ENCODE measurements around the gene CALR. TPM values are rescaled to one million over a fixed set of nuclear protein-coding genes. Genes with fewer than 3 reads are reported as not detected.

Gene CALR
- 1,316 and 1,334 TPM in 2 replicates for polyA plus RNA-seq (2012; rRNA removed)
- 1,211 and 1,253 TPM in 2 replicates for polyA plus RNA-seq (2012; cell fraction: cytosol; rRNA removed)
- polyA plus RNA-seq (2012; cell fraction: nucleus; rRNA removed): 904 and 910 TPM in 2 replicates

DNA sequence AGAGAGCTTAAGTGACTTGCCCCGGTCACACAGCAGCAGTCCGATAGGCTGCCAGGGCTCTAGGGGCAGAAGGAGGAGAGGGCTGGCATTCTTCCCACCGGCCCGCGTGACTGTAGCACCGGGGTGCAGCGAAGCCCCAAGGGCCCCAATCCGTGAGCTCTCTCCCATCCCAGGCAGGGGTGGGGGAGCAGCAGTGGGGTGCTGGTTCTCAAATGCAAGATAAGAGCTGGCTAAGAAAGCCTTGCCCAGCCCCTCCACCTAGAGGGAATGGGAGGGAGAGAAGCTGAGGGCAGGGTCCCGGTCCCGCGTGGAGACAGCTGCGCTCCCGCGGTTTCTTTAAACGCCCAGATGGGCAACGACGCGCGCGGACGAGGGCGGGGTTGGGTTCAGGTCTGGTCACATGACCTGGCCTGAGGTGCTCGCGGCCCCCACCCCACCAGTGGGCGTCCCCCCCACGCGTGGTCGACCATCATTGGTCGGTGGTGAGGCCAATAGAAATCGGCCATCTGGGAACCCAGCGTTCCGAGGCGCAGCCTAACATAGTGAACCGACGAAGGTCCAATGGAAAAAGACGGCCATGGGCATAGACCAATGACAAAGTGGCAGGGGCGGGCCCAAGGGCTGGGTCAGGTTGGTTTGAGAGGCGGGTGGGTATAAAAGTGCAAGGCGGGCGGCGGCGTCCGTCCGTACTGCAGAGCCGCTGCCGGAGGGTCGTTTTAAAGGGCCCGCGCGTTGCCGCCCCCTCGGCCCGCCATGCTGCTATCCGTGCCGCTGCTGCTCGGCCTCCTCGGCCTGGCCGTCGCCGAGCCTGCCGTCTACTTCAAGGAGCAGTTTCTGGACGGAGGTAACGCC is at the start of gene CALR:
TSS of gene CALR (plus strand) at position 683 of the 852 bp plus-strand sequence. CDS start at position 754, 71 bp downstream.
- Histone ChIP-seq H4K20me1 (ENCODE audit: insufficient read depth) (peaks cover 29% of the 10 kb centered on the region), H3K36me3 (replicated peaks in 1 of 2; ENCODE audit: control insufficient read depth in 1 of 2, insufficient read depth in 2 of 2, low read length in 1 of 2) (peaks cover 18 to 40% of the 10 kb centered on the region in 2 experiments), H3K9ac (peak within 1 kb of the TSS; percentile 98), H3K4me1 (ENCODE audit: control insufficient read depth in 1 of 2, insufficient read depth in 2 of 2, low read depth in 1 of 2, low read length in 1 of 2) (peaks cover 19 to 31% of the 10 kb centered on the region in 2 experiments; a peak in 3 of 4 replicates), H3K79me2 (ENCODE audit: insufficient read depth) (peaks cover 51% of the 10 kb centered on the region), H3K27me3 (ENCODE audit: insufficient read depth) (no peaks in the 10 kb centered on the region), H3K4me2 (peak within 1 kb of the TSS; percentile 97), H2AFZ (ENCODE audit: low read depth) (peak within 1 kb of the TSS; percentile 73), H3K9me3 (no peaks in the 10 kb centered on the region), H3F3A (replicated peaks; ENCODE audit: insufficient read depth) (peaks cover 42% of the 10 kb centered on the region), H3K4me3 (ENCODE audit: low read depth in 2 of 2, low read length in 1 of 2) (peak within 1 kb of the TSS; percentile 89 to 97), H3K27ac (ENCODE audit: low read depth in 2 of 2, low read length in 1 of 2) (peak within 1 kb of the TSS; percentile 71 to 83), H3K9me2 (no peaks in the 10 kb centered on the region)
- CTCF ChIA-PET: interaction anchor here (0.8 to 1.8 kb wide), 4 partner anchors 13 to 104 kb away, joined by 3 to 9 read pairs (median 3); partner anchors contain the start of gene RTBDN
- DNase-seq: peak; percentile 96
- under 1% methylated on average over 37 of the region's 63 CpGs for WGBS (ENCODE audit: low lambda C conversion rate)
- POLR2A ChIA-PET: interaction anchor here (0.8 to 3.3 kb wide), 13 partner anchors 8 to 153 kb away, joined by 3 to 16 read pairs (median 5); partner anchors contain the start of genes DNASE2, GCDH, RAD23A and RTBDN
- TF ChIP-seq RFX5 (IDR thresholded peaks at IDR 0.05; ENCODE audit: low read length) (peak; percentile 75), MXI1 (IDR thresholded peaks at IDR 0.05; ENCODE audit: low read depth, low read length) (peak; percentile 88; the same call in 1 of the 2 replicates), POLR2AphosphoS5 (IDR thresholded peaks at IDR 0.05; ENCODE audit: low read depth, low read length) (peak; percentile 99), RCOR1 (IDR thresholded peaks at IDR 0.05; ENCODE audit: low read length) (peak; percentile 91), ELF1 (IDR thresholded peaks at IDR 0.05) (no peak; the same call in 1 of the 2 replicates), CHD2 (IDR thresholded peaks at IDR 0.05; ENCODE audit: low read length, partially characterized antibody) (peak; percentile 94), EZH2phosphoT487 (IDR thresholded peaks at IDR 0.05; ENCODE audit: borderline replicate concordance, low read depth) (no peak), TEAD4 (IDR thresholded peaks at IDR 0.05; ENCODE audit: borderline replicate concordance, insufficient read depth) (no peak), RXRA (IDR thresholded peaks at IDR 0.05; ENCODE audit: borderline replicate concordance, low read depth) (no peak), RAD21 (IDR thresholded peaks at IDR 0.05; ENCODE audit: low read length) (no peak), NFIC (IDR thresholded peaks at IDR 0.05; ENCODE audit: borderline replicate concordance) (no peak; the same call in 1 of the 2 replicates), EP300 (IDR thresholded peaks at IDR 0.05; ENCODE audit: borderline replicate concordance in 1 of 2, low read depth in 1 of 2, low read length in 1 of 2) (no peak), FOSL2 (IDR thresholded peaks at IDR 0.05; ENCODE audit: borderline replicate concordance, low read depth) (no peak), FOXM1 (IDR thresholded peaks at IDR 0.05; ENCODE audit: low read depth) (no peak), TCF12 (IDR thresholded peaks at IDR 0.05) (0 out of 2 replicates have a peak, but pooled peaks have one; percentile 15), YY1 (IDR thresholded peaks at IDR 0.05; ENCODE audit: low read depth) (peak; percentile 52; the same call in 1 of the 2 replicates)
- TF ChIP-seq, protein P1, sequence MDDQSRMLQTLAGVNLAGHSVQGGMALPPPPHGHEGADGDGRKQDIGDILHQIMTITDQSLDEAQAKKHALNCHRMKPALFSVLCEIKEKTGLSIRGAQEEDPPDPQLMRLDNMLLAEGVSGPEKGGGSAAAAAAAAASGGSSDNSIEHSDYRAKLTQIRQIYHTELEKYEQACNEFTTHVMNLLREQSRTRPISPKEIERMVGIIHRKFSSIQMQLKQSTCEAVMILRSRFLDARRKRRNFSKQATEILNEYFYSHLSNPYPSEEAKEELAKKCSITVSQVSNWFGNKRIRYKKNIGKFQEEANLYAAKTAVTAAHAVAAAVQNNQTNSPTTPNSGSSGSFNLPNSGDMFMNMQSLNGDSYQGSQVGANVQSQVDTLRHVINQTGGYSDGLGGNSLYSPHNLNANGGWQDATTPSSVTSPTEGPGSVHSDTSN (IDR thresholded peaks at IDR 0.05): peak; percentile 97
- TF ChIP-seq, protein P2, sequence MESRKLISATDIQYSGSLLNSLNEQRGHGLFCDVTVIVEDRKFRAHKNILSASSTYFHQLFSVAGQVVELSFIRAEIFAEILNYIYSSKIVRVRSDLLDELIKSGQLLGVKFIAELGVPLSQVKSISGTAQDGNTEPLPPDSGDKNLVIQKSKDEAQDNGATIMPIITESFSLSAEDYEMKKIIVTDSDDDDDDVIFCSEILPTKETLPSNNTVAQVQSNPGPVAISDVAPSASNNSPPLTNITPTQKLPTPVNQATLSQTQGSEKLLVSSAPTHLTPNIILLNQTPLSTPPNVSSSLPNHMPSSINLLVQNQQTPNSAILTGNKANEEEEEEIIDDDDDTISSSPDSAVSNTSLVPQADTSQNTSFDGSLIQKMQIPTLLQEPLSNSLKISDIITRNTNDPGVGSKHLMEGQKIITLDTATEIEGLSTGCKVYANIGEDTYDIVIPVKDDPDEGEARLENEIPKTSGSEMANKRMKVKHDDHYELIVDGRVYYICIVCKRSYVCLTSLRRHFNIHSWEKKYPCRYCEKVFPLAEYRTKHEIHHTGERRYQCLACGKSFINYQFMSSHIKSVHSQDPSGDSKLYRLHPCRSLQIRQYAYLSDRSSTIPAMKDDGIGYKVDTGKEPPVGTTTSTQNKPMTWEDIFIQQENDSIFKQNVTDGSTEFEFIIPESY (IDR thresholded peaks at IDR 0.05; ENCODE audit: borderline replicate concordance, low read depth): no peak
- TF ChIP-seq, protein P3, sequence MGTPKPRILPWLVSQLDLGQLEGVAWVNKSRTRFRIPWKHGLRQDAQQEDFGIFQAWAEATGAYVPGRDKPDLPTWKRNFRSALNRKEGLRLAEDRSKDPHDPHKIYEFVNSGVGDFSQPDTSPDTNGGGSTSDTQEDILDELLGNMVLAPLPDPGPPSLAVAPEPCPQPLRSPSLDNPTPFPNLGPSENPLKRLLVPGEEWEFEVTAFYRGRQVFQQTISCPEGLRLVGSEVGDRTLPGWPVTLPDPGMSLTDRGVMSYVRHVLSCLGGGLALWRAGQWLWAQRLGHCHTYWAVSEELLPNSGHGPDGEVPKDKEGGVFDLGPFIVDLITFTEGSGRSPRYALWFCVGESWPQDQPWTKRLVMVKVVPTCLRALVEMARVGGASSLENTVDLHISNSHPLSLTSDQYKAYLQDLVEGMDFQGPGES (IDR thresholded peaks at IDR 0.05; ENCODE audit: low read depth, low read length): peak; percentile 91
- TF ChIP-seq, protein P4, sequence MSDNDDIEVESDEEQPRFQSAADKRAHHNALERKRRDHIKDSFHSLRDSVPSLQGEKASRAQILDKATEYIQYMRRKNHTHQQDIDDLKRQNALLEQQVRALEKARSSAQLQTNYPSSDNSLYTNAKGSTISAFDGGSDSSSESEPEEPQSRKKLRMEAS (IDR thresholded peaks at IDR 0.05; ENCODE audit: low read depth): peak; percentile 85
- TF ChIP-seq, protein P5, sequence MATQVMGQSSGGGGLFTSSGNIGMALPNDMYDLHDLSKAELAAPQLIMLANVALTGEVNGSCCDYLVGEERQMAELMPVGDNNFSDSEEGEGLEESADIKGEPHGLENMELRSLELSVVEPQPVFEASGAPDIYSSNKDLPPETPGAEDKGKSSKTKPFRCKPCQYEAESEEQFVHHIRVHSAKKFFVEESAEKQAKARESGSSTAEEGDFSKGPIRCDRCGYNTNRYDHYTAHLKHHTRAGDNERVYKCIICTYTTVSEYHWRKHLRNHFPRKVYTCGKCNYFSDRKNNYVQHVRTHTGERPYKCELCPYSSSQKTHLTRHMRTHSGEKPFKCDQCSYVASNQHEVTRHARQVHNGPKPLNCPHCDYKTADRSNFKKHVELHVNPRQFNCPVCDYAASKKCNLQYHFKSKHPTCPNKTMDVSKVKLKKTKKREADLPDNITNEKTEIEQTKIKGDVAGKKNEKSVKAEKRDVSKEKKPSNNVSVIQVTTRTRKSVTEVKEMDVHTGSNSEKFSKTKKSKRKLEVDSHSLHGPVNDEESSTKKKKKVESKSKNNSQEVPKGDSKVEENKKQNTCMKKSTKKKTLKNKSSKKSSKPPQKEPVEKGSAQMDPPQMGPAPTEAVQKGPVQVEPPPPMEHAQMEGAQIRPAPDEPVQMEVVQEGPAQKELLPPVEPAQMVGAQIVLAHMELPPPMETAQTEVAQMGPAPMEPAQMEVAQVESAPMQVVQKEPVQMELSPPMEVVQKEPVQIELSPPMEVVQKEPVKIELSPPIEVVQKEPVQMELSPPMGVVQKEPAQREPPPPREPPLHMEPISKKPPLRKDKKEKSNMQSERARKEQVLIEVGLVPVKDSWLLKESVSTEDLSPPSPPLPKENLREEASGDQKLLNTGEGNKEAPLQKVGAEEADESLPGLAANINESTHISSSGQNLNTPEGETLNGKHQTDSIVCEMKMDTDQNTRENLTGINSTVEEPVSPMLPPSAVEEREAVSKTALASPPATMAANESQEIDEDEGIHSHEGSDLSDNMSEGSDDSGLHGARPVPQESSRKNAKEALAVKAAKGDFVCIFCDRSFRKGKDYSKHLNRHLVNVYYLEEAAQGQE (IDR thresholded peaks at IDR 0.05; ENCODE audit: low read depth, low read length): no peak; the same call in 1 of the 2 replicates

Data from SK-N-SH (cell line).